ENCODE data around the gene PGK1.

- TF ChIP-seq CTCF (IDR thresholded peaks at IDR 0.05) (no peak), POLR2A (IDR thresholded peaks at IDR 0.05) (no peak), EP300 (IDR thresholded peaks at IDR 0.05) (no peak)
Measured at GRCh38 chrX:78130396-78130795, 26.3 kb downstream of the PGK1 start.

Measured in sigmoid colon (tissue), 4 donors.